Endothelial cell (in vitro differentiated cells): ENCODE results near the gene RIN3. TPM values are rescaled to one million over a fixed set of nuclear protein-coding genes. Genes with fewer than 3 reads are reported as not detected.

ENCODE experiments used
- DNase-seq: peaks from one replicate; pipeline ENCODE4 v3.0.0; 2021; ENCODE audit warnings: low spot score
- H3K27ac Mint-ChIP-seq: one replicate; pipeline ENCODE4 v1.8.0; 2021; ENCODE audit warnings: mixed read lengths, inconsistent platforms; ENCODE audit not compliant: unreplicated experiment
- H3K27me3 Mint-ChIP-seq: one replicate; pipeline ENCODE4 v1.8.0; 2021; ENCODE audit warnings: mild to moderate bottlenecking, moderate library complexity, mixed read lengths, inconsistent platforms; ENCODE audit not compliant: unreplicated experiment
- H3K36me3 Mint-ChIP-seq: one replicate; pipeline ENCODE4 v1.8.0; 2021; ENCODE audit warnings: mild to moderate bottlenecking, low read depth, mixed read lengths, inconsistent platforms; ENCODE audit not compliant: unreplicated experiment
- H3K4me1 Mint-ChIP-seq: one replicate; pipeline ENCODE4 v1.8.0; 2021; ENCODE audit warnings: mild to moderate bottlenecking, mixed read lengths, inconsistent platforms; ENCODE audit not compliant: unreplicated experiment
- H3K4me3 Mint-ChIP-seq: one replicate; pipeline ENCODE4 v1.8.0; 2021; ENCODE audit warnings: mild to moderate bottlenecking, mixed read lengths, inconsistent platforms; ENCODE audit not compliant: unreplicated experiment
- H3K9me3 Mint-ChIP-seq: one replicate; pipeline ENCODE4 v1.8.0; 2021; ENCODE audit warnings: mixed read lengths, inconsistent platforms; ENCODE audit not compliant: unreplicated experiment
- total RNA-seq: library from RNA; stranded (reverse); fragmentation: NEBNext Ultra II Directional; extraction: Animal tissue kit (Norgen Biotek cat#: 25700); gene quantifications from one replicate; pipeline ENCODE4 v1.2.1, GENCODE V29; 2021; ENCODE audit not compliant: unreplicated experiment
- TF ChIP-seq, protein P1 (sequence below): fragments of 200-600 bp; sonication (generic); IDR thresholded peaks from one replicate; pipeline ENCODE4 v1.5.0; 2021; ENCODE audit warnings: antibody characterized with exemption; ENCODE audit not compliant: unreplicated experiment

The RIN3 gene
- total RNA-seq, 1 donor from 2014 or later, result 25.8 TPM

DNA sequence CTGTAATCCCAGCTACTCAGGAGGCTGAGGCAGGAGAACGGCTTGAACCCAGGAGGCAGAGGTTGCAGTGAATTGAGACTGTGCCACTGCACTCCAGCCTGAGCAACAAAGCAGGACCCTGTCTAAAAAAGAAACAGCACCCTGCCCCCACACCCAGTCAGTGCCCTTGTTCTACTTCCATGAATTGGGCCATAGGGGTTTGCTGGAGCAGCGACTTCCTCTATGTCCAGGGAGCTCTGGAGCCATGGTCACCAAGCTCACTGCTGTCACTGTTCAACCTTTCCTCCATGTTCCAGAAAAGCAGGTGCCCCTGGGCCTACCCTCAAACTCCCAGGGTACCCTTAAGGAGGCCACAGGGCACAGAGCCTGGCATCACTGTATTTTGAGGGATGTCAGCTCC is 116.8 kb downstream of the RIN3 start:
- no peaks in the 10 kb centered on the region for H3K4me1 Mint-ChIP-seq

DNA sequence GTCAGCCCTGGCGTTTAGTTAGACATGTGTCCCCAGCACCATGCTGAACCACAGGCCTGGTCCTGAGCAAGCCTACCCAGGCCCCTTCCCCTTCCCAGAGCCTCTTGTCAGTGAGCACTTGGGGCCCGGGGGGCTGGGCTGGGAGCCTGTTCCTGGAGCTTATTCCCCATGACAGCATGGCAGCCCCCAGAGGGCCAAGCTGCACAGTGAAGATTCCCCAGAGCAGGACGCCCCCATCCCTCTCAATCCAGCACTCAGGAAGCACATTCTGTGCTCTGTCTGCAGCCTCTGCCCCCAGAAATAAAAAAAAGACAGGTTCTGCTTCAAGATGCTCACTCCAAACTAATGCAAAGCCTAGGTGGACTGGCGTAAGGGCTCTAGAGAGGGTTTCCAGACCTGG is 117.5 kb downstream of the RIN3 start:
- TF ChIP-seq, protein P1, sequence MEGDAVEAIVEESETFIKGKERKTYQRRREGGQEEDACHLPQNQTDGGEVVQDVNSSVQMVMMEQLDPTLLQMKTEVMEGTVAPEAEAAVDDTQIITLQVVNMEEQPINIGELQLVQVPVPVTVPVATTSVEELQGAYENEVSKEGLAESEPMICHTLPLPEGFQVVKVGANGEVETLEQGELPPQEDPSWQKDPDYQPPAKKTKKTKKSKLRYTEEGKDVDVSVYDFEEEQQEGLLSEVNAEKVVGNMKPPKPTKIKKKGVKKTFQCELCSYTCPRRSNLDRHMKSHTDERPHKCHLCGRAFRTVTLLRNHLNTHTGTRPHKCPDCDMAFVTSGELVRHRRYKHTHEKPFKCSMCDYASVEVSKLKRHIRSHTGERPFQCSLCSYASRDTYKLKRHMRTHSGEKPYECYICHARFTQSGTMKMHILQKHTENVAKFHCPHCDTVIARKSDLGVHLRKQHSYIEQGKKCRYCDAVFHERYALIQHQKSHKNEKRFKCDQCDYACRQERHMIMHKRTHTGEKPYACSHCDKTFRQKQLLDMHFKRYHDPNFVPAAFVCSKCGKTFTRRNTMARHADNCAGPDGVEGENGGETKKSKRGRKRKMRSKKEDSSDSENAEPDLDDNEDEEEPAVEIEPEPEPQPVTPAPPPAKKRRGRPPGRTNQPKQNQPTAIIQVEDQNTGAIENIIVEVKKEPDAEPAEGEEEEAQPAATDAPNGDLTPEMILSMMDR, result no peak
- Mint-ChIP-seq H3K9me3 (peaks cover 11% of the 10 kb centered on the region), H3K4me1 (no peaks in the 10 kb centered on the region), H3K27ac (no peak overlapping the region), H3K36me3 (peaks cover 26% of the 10 kb centered on the region), H3K27me3 (peaks cover 8% of the 10 kb centered on the region), H3K4me3 (no peak overlapping the region)
- no peak for DNase-seq

More for the DNA sequence above, 116.8 kb downstream of the RIN3 start:
- H3K4me3 Mint-ChIP-seq, result no peak overlapping the region
- TF ChIP-seq, protein P1, result no peak
- H3K27me3 Mint-ChIP-seq, result peaks cover 11% of the 10 kb centered on the region
- H3K36me3 Mint-ChIP-seq, result peaks cover 32% of the 10 kb centered on the region
- no peak for DNase-seq
- peaks cover 11% of the 10 kb centered on the region for H3K9me3 Mint-ChIP-seq
- no peak overlapping the region for H3K27ac Mint-ChIP-seq

DNA sequence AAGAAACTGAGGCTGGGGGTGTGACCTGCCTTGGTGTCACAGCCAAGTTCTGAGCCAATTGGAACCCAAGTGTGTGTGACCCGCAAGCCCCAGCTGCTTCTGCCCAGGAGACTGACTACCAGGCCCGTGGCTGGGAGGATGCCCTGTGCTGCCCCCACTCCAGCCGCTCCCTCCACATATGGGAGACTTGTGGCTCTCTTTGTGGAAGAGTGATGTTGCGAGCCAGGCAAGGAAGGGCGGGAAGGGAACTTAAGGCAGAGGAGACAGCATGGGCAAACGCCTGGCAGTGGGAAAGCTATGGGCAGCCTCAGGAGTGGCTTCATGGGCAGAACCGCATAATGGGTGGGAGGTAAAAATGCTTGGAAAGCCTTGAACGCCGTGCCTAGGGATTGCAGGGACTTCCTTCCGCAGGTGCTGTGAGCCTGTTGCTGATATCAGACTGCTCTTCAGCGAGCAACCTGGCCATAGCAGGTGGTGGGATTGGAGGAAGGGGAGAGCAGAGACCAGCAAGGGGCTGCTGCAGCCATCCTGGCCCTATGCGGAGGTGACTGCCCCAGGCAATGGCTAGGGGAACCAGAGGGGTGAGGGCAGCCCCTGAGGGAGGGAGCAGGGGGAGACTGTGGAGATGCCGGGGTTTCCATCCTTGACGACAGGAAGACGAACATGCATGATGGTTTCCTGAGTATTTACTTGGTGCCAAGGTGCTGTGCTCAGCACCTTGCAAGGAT is 119.1 kb downstream of the RIN3 start:
- DNase-seq, result no peak
- no peak overlapping the region for H3K4me3 Mint-ChIP-seq

DNA sequence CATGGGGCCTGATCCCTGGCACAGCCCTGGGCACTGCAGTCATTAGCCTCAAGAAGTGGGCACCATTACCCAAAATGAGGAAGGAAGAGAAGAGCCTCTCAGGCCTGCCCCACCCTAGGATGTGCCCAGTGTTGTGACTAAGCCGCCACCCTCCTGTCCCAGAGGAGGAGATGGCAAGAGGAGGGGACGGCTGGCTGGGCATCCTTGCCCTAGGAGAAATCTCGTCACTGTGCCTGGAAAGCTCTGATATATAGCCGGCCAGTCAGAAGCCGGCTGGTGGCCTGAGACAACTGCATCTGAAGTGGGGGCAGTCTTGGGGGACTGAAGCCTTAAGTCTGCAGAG is 119.7 kb downstream of the RIN3 start:
- H3K4me1 Mint-ChIP-seq, result no peaks in the 10 kb centered on the region
- no peak overlapping the region for H3K27ac Mint-ChIP-seq
- peaks cover 5% of the 10 kb centered on the region for H3K27me3 Mint-ChIP-seq
- H3K9me3 Mint-ChIP-seq, result no peaks in the 10 kb centered on the region
- no peak overlapping the region for H3K4me3 Mint-ChIP-seq
- no peak for DNase-seq
- peaks cover 9% of the 10 kb centered on the region for H3K36me3 Mint-ChIP-seq
- TF ChIP-seq, protein P1, result no peak

More for the DNA sequence above, 119.1 kb downstream of the RIN3 start:
- no peaks in the 10 kb centered on the region for H3K4me1 Mint-ChIP-seq
- peaks cover 4% of the 10 kb centered on the region for H3K9me3 Mint-ChIP-seq
- peaks cover 3% of the 10 kb centered on the region for H3K27me3 Mint-ChIP-seq
- no peak overlapping the region for H3K27ac Mint-ChIP-seq
- TF ChIP-seq, protein P1, result no peak
- H3K36me3 Mint-ChIP-seq, result peaks cover 11% of the 10 kb centered on the region

DNA sequence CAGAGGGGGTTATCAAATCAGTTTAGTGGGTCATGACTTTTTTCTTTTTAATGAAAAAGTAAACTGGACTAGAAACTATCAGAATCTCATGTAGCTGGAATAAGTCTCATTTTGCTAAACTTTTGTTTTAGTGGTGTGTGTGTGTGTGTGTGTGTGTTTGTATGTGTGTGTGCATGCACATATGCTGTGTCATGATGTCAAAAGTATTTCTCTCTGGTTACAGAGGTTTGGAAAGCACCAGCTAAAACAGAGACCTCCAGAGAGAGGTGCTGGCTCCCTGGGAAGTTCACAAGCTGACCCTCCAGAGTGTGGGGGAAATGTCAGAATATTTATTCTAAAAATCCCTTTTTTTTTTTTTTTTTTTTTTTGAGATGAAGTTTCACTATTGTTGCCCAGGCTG is 120.1 kb downstream of the RIN3 start:
- DNase-seq, result no peak
- Mint-ChIP-seq H3K4me3 (no peak overlapping the region), H3K27me3 (peaks cover 6% of the 10 kb centered on the region), H3K9me3 (no peaks in the 10 kb centered on the region), H3K4me1 (no peaks in the 10 kb centered on the region), H3K27ac (no peak overlapping the region), H3K36me3 (peaks cover 11% of the 10 kb centered on the region)
- TF ChIP-seq, protein P1, result no peak
